Ishikawa (cell line): ENCODE results near the gene CEP85L.

Experiments
- CEBPB ChIP-seq: IDR thresholded peaks from 2 replicates; pipeline ENCODE4 v1.6.1; 2012
- CREB1 ChIP-seq: IDR thresholded peaks from 2 replicates; pipeline ENCODE4 v1.6.1; 2012; ENCODE audit warnings: low read depth
- EGR1 ChIP-seq: IDR thresholded peaks from 2 replicates; pipeline ENCODE4 v1.6.1; 2012
- EP300 ChIP-seq: IDR thresholded peaks from 2 replicates; pipeline ENCODE4 v1.6.1; 2012; ENCODE audit warnings: borderline replicate concordance
- NFIC ChIP-seq: IDR thresholded peaks from 2 replicates; pipeline ENCODE4 v1.6.1; 2012
- RAD21 ChIP-seq: IDR thresholded peaks from 2 replicates; pipeline ENCODE4 v1.6.1; 2012; ENCODE audit warnings: low read depth
- TAF1 ChIP-seq: IDR thresholded peaks from 2 replicates; pipeline ENCODE4 v1.6.1; 2012; ENCODE audit warnings: low read depth, mild to moderate bottlenecking
- TEAD4 ChIP-seq: IDR thresholded peaks from 2 replicates; pipeline ENCODE4 v1.6.1; 2012
- YY1 ChIP-seq: IDR thresholded peaks from 2 replicates; pipeline ENCODE4 v1.6.1; 2012; ENCODE audit warnings: low read depth
- ZBTB7A ChIP-seq: IDR thresholded peaks from 2 replicates; pipeline ENCODE4 v1.6.1; 2012; ENCODE audit warnings: low read depth
- TF ChIP-seq, protein P1 (sequence below): IDR thresholded peaks from 2 replicates; pipeline ENCODE4 v1.6.1; 2012; ENCODE audit warnings: low read depth, mild to moderate bottlenecking
- TF ChIP-seq, protein P2 (sequence below): IDR thresholded peaks from 2 replicates; pipeline ENCODE4 v1.6.1; 2012

- no peak for TF ChIP-seq ZBTB7A
- no peak for TF ChIP-seq YY1
- no peak for TF ChIP-seq NFIC
- TF ChIP-seq, protein P1, sequence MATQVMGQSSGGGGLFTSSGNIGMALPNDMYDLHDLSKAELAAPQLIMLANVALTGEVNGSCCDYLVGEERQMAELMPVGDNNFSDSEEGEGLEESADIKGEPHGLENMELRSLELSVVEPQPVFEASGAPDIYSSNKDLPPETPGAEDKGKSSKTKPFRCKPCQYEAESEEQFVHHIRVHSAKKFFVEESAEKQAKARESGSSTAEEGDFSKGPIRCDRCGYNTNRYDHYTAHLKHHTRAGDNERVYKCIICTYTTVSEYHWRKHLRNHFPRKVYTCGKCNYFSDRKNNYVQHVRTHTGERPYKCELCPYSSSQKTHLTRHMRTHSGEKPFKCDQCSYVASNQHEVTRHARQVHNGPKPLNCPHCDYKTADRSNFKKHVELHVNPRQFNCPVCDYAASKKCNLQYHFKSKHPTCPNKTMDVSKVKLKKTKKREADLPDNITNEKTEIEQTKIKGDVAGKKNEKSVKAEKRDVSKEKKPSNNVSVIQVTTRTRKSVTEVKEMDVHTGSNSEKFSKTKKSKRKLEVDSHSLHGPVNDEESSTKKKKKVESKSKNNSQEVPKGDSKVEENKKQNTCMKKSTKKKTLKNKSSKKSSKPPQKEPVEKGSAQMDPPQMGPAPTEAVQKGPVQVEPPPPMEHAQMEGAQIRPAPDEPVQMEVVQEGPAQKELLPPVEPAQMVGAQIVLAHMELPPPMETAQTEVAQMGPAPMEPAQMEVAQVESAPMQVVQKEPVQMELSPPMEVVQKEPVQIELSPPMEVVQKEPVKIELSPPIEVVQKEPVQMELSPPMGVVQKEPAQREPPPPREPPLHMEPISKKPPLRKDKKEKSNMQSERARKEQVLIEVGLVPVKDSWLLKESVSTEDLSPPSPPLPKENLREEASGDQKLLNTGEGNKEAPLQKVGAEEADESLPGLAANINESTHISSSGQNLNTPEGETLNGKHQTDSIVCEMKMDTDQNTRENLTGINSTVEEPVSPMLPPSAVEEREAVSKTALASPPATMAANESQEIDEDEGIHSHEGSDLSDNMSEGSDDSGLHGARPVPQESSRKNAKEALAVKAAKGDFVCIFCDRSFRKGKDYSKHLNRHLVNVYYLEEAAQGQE = no peak
- no peak for TF ChIP-seq CEBPB
- no peak for TF ChIP-seq EP300
- TF ChIP-seq TAF1 = no peak
- TF ChIP-seq, protein P2, sequence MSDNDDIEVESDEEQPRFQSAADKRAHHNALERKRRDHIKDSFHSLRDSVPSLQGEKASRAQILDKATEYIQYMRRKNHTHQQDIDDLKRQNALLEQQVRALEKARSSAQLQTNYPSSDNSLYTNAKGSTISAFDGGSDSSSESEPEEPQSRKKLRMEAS = no peak
- no peak for TF ChIP-seq RAD21
- TF ChIP-seq EGR1 = no peak
- no peak for TF ChIP-seq CREB1
- TF ChIP-seq TEAD4 = no peak
Observed at GRCh38 chr6:118523216-118523615, 128.2 kb downstream of the CEP85L start.
